Activated CD4-positive, alpha-beta T cell treated with anti-CD3 and anti-CD28 coated beads, Interleukin-2, amount 10 ng/mL, durations not matched to agents 7 days and 5 days (primary cell): ENCODE results near the gene GPC6. TPM values are rescaled to one million over a fixed set of nuclear protein-coding genes. Genes with fewer than 3 reads are reported as not detected.

ENCODE experiments used
- CTCF ChIA-PET: fragments of 350-600 bp; sonication (Branson Sonifier 250); formaldehyde crosslinking; loops from one replicate; lab custom pipeline; 2021; ENCODE audit warnings: antibody characterized with exemption; lab: Charles Lee
- POLR2A ChIA-PET: fragments of 350-600 bp; sonication (Branson Sonifier 250); formaldehyde crosslinking; loops from one replicate; lab custom pipeline; 2021; ENCODE audit warnings: antibody characterized with exemption; lab: Charles Lee
- DNase-seq: peaks from one replicate; pipeline ENCODE4 v3.0.0-alpha.2; 2020
- H3K27ac Mint-ChIP-seq: one replicate; pipeline ENCODE4 v1.8.0; 2021; ENCODE audit warnings: mild to moderate bottlenecking, moderate library complexity, mixed read lengths
- H3K27me3 Mint-ChIP-seq: one replicate; pipeline ENCODE4 v1.8.0; 2021; ENCODE audit warnings: mixed read lengths
- H3K36me3 Mint-ChIP-seq: one replicate; pipeline ENCODE4 v1.8.0; 2021; ENCODE audit warnings: low read depth, mixed read lengths
- H3K4me1 Mint-ChIP-seq: one replicate; pipeline ENCODE4 v1.8.0; 2021; ENCODE audit warnings: mixed read lengths
- H3K4me3 Mint-ChIP-seq: one replicate; pipeline ENCODE4 v1.8.0; 2021; ENCODE audit warnings: mild to moderate bottlenecking, moderate library complexity, mixed read lengths
- H3K9me3 Mint-ChIP-seq: one replicate; pipeline ENCODE4 v1.8.0; 2021; ENCODE audit warnings: mixed read lengths
- total RNA-seq, 2 experiments: library from RNA; stranded (reverse); gene quantifications; one replicate each; pipeline ENCODE4 v1.2.3, GENCODE V29; 2021

GPC6 gene
- total RNA-seq, 2 experiments from 2014 or later: not detected

- Mint-ChIP-seq H3K4me1 (peaks cover 9% of the 10 kb centered on the region), H3K27ac (no peak overlapping the region), H3K36me3 (no peaks in the 10 kb centered on the region), H3K4me3 (no peak overlapping the region), H3K9me3 (no peaks in the 10 kb centered on the region), H3K27me3 (peaks cover 5% of the 10 kb centered on the region)
- DNase-seq: no peak
- CTCF ChIA-PET: interaction anchor here (1.3 to 1.4 kb wide), 2 partner anchors 11 to 848 kb away, joined by 3 to 4 read pairs; no protein-coding TSS in a partner anchor
- POLR2A ChIA-PET: no interaction called here
These were observed 1117.7 kb downstream of the GPC6 start for GRCh38 chr13:94344126-94344818.

GRCh38 chr13:94345374-94346195, 1119.0 kb downstream of the GPC6 start:
- no peaks in the 10 kb centered on the region for H3K9me3 Mint-ChIP-seq
- no peak overlapping the region for H3K4me3 Mint-ChIP-seq
- peaks cover 9% of the 10 kb centered on the region for H3K4me1 Mint-ChIP-seq
- ChIA-PET CTCF (interaction anchor here (1.4 to 1.6 kb wide), 2 partner anchors 22 to 846 kb away, joined by 3 to 5 read pairs; no protein-coding TSS in a partner anchor), POLR2A (no interaction called here)
- peaks cover 7% of the 10 kb centered on the region for H3K27me3 Mint-ChIP-seq
- no peak overlapping the region for H3K27ac Mint-ChIP-seq
- no peaks in the 10 kb centered on the region for H3K36me3 Mint-ChIP-seq
- peak; percentile 12 for DNase-seq

GRCh38 chr13:94346261-94347019, 1119.8 kb downstream of the GPC6 start:
- no peak for DNase-seq
- Mint-ChIP-seq H3K4me1 (peaks cover 11% of the 10 kb centered on the region), H3K4me3 (no peak overlapping the region), H3K36me3 (no peaks in the 10 kb centered on the region), H3K27ac (no peak overlapping the region), H3K27me3 (peaks cover 7% of the 10 kb centered on the region), H3K9me3 (no peaks in the 10 kb centered on the region)
- POLR2A ChIA-PET: no interaction called here
- CTCF ChIA-PET: interaction anchor here (1.0 to 1.6 kb wide), 2 partner anchors 15 to 23 kb away, joined by 3 to 5 read pairs; no protein-coding TSS in a partner anchor

GRCh38 chr13:94351292-94351990, 1124.8 kb downstream of the GPC6 start:
- CTCF ChIA-PET: interaction anchor here (0.5 kb wide), 1 partner anchor 428 kb away, joined by 5 read pairs; no protein-coding TSS in a partner anchor
- H3K4me3 Mint-ChIP-seq: no peak overlapping the region
- H3K4me1 Mint-ChIP-seq: peaks cover 5% of the 10 kb centered on the region
- DNase-seq: no peak
- peaks cover 4% of the 10 kb centered on the region for H3K27me3 Mint-ChIP-seq
- H3K36me3 Mint-ChIP-seq: no peaks in the 10 kb centered on the region
- POLR2A ChIA-PET: no interaction called here
- no peak overlapping the region for H3K27ac Mint-ChIP-seq
- H3K9me3 Mint-ChIP-seq: no peaks in the 10 kb centered on the region

GRCh38 chr13:94352057-94352456, 1125.5 kb downstream of the GPC6 start:
- CTCF ChIA-PET: interaction anchor here (0.6 to 0.7 kb wide), 2 partner anchors 28 to 556 kb away, joined by 3 read pairs; no protein-coding TSS in a partner anchor

GRCh38 chr13:94353167-94353710, 1126.6 kb downstream of the GPC6 start:
- Mint-ChIP-seq H3K4me1 (peaks cover 4% of the 10 kb centered on the region), H3K4me3 (no peak overlapping the region), H3K27me3 (peaks cover 4% of the 10 kb centered on the region), H3K27ac (no peak overlapping the region), H3K36me3 (no peaks in the 10 kb centered on the region), H3K9me3 (peaks cover 2% of the 10 kb centered on the region)
- ChIA-PET POLR2A (no interaction called here), CTCF (no interaction called here)
- no peak for DNase-seq

More at GRCh38 chr13:94352057-94352456, 1125.5 kb downstream of the GPC6 start:
- no peak for DNase-seq
- Mint-ChIP-seq H3K27me3 (peaks cover 4% of the 10 kb centered on the region), H3K9me3 (no peaks in the 10 kb centered on the region), H3K4me1 (peaks cover 4% of the 10 kb centered on the region), H3K27ac (no peak overlapping the region), H3K4me3 (no peak overlapping the region), H3K36me3 (no peaks in the 10 kb centered on the region)
- POLR2A ChIA-PET: no interaction called here

- POLR2A ChIA-PET: no interaction called here
- H3K36me3 Mint-ChIP-seq: no peaks in the 10 kb centered on the region
- peaks cover 1% of the 10 kb centered on the region for H3K4me1 Mint-ChIP-seq
- CTCF ChIA-PET: no interaction called here
- H3K4me3 Mint-ChIP-seq: no peak overlapping the region
- H3K27me3 Mint-ChIP-seq: no peaks in the 10 kb centered on the region
- peaks cover 2% of the 10 kb centered on the region for H3K9me3 Mint-ChIP-seq
- no peak overlapping the region for H3K27ac Mint-ChIP-seq
- no peak for DNase-seq
These were observed 1133.3 kb downstream of the GPC6 start for GRCh38 chr13:94359875-94360274.

DNA sequence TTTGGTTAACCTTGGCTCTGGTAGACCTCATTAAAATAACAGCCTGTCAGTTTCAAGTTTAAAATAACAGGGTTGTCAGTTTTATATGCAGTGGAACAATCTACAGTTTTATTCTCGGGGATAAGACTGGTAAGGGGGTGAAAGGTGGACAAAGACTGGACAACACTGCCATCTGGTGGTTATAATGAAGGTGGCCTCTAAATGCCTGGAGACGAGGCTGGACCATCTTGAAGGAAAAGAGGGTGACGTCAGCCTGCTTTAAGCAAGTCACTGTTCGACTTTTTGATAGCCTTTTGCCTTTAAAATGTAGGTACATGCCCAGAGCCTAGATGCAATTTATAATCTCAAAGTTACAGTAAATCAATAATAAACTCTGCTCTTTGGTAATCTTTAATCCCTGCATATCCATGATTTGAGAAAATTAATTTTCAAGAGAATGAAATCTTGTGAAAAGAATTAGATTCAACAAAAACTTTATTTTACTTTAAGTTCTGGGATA, 1135.9 kb downstream of the GPC6 start:
- no peak overlapping the region for H3K27ac Mint-ChIP-seq
- peak; percentile 73 for DNase-seq
- POLR2A ChIA-PET: no interaction called here
- H3K27me3 Mint-ChIP-seq: peaks cover 2% of the 10 kb centered on the region
- H3K4me1 Mint-ChIP-seq: peaks cover 1% of the 10 kb centered on the region
- no peaks in the 10 kb centered on the region for H3K36me3 Mint-ChIP-seq
- H3K4me3 Mint-ChIP-seq: no peak overlapping the region
- CTCF ChIA-PET: no interaction called here
- peaks cover 1% of the 10 kb centered on the region for H3K9me3 Mint-ChIP-seq

- CTCF ChIA-PET: no interaction called here
- H3K9me3 Mint-ChIP-seq: no peaks in the 10 kb centered on the region
- no peak for DNase-seq
- H3K27me3 Mint-ChIP-seq: peaks cover 2% of the 10 kb centered on the region
- no peaks in the 10 kb centered on the region for H3K36me3 Mint-ChIP-seq
- H3K27ac Mint-ChIP-seq: no peak overlapping the region
- H3K4me1 Mint-ChIP-seq: peaks cover 1% of the 10 kb centered on the region
- H3K4me3 Mint-ChIP-seq: no peak overlapping the region
- POLR2A ChIA-PET: no interaction called here
These were observed 1140.1 kb downstream of the GPC6 start for GRCh38 chr13:94366677-94367076.

GRCh38 chr13:94369972-94370436, 1143.4 kb downstream of the GPC6 start:
- H3K4me1 Mint-ChIP-seq: no peaks in the 10 kb centered on the region
- no peaks in the 10 kb centered on the region for H3K9me3 Mint-ChIP-seq
- H3K27ac Mint-ChIP-seq: no peak overlapping the region
- no peak overlapping the region for H3K4me3 Mint-ChIP-seq
- peaks cover 3% of the 10 kb centered on the region for H3K27me3 Mint-ChIP-seq
- POLR2A ChIA-PET: no interaction called here
- no peak for DNase-seq
- H3K36me3 Mint-ChIP-seq: no peaks in the 10 kb centered on the region
- CTCF ChIA-PET: interaction anchor here (0.6 kb wide), 1 partner anchor 106 kb away, joined by 3 read pairs; no protein-coding TSS in a partner anchor

DNA sequence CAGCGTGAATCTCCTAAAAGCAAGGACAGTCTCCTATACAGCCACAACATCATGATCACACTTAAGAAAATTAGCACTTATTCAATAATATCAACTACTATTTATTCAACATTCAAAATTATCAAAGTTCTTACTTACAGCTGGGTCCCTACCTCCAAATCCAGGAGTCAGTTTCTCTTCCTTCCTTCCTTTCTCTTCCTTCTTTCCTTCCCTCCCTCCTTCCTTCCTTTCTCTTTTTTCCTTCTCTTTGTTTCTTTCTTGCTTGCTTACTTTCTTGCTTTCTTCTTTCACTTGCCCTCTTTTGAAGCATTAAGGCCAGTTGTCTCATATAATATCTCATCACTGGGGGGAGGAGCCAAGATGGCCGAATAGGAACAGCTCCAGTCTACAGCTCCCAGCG, 1145.2 kb downstream of the GPC6 start:
- Mint-ChIP-seq H3K9me3 (no peaks in the 10 kb centered on the region), H3K4me3 (no peak overlapping the region), H3K27me3 (peaks cover 2% of the 10 kb centered on the region), H3K4me1 (no peaks in the 10 kb centered on the region), H3K27ac (no peak overlapping the region), H3K36me3 (no peaks in the 10 kb centered on the region)
- ChIA-PET CTCF (no interaction called here), POLR2A (no interaction called here)
- no peak for DNase-seq

GRCh38 chr13:94382517-94382916, 1155.9 kb downstream of the GPC6 start:
- no peak overlapping the region for H3K27ac Mint-ChIP-seq
- POLR2A ChIA-PET: no interaction called here
- no peaks in the 10 kb centered on the region for H3K9me3 Mint-ChIP-seq

More at GRCh38 chr13:94382517-94382916, 1155.9 kb downstream of the GPC6 start:
- H3K4me3 Mint-ChIP-seq: no peak overlapping the region
- peaks cover 2% of the 10 kb centered on the region for H3K27me3 Mint-ChIP-seq
- H3K36me3 Mint-ChIP-seq: no peaks in the 10 kb centered on the region
- CTCF ChIA-PET: no interaction called here
- DNase-seq: no peak
- no peaks in the 10 kb centered on the region for H3K4me1 Mint-ChIP-seq
